K562 (cell line): ENCODE results near the gene PDZD2. TPM values are rescaled to one million over a fixed set of nuclear protein-coding genes. Genes with fewer than 3 reads are reported as not detected.

Source experiments
- ATAC-seq: fragments of 200-7000 bp; cut with Tn5 transposase; 3 replicates; pipeline ENCODE4 v1.9.1; 2020; ENCODE audit warnings: moderate library complexity
- BruUV-seq: library from RNA; stranded (reverse); fragments of 400-500 nt; replicated peaks from 2 replicates; lab custom pipeline; 2021; lab: Mats Ljungman, UMichigan
- CTCF ChIA-PET: fragments of 300-600 bp; formaldehyde crosslinking; extraction: SDS; loops from one replicate; lab custom pipeline; 2021; ENCODE audit warnings: low intra/inter-chr PET ratio; lab: Yijun Ruan, JAX
- POLR2A ChIA-PET: fragments of 300-600, 350-650 bp; sonication (Branson Sonifier 250); formaldehyde crosslinking; extraction: SDS; loops from one replicate; lab custom pipeline; 2021; ENCODE audit warnings: antibody characterized with exemption, inconsistent platforms; lab: Yijun Ruan, JAX
- DNase-seq, 4 experiments: peaks; one replicate each; pipeline versions ENCODE4 v3.0.0 to v3.0.0-alpha.2; 2011 to 2018; ENCODE audit warnings: low spot score in 3 of 4, mixed read lengths in 3 of 4; ENCODE audit errors: extremely low read depth in 1 of 4
- FAIRE-seq: peaks from 2 replicates; lab custom pipeline; 2011; peaks lifted over from hg19 to GRCh38; lab: Jason Lieb, UNC
- H2AFZ ChIP-seq: 2 replicates; pipeline ENCODE4 v1.6.0; 2011; ENCODE audit warnings: low read depth, low read length, control low read depth, inconsistent platforms
- H3K27ac ChIP-seq: fragments of 200-600 bp; 3 replicates; pipeline ENCODE4 v1.8.0; 2011; ENCODE audit warnings: low read depth, mild to moderate bottlenecking, control low read depth, inconsistent platforms, low read length, moderate library complexity, mixed read lengths; ENCODE audit errors: extremely low read depth
- H3K27me3 ChIP-seq, 2 experiments: fragments of 300-600 bp in 1 of 2; 2 replicates in 1 of 2; 3 replicates in 1 of 2; pipeline versions ENCODE4 v1.6.0 to v1.8.0; 2011; ENCODE audit warnings: inconsistent platforms in 2 of 2, low read length in 2 of 2, mild to moderate bottlenecking in 1 of 2, mixed read lengths in 1 of 2, moderate library complexity in 1 of 2; ENCODE audit not compliant: control insufficient read depth in 2 of 2, insufficient read depth in 2 of 2
- H3K36me3 ChIP-seq: fragments of 300-600 bp; 3 replicates; pipeline ENCODE4 v1.8.0; 2011; ENCODE audit warnings: mild to moderate bottlenecking, low read length, inconsistent platforms; ENCODE audit not compliant: control insufficient read depth, insufficient read depth
- H3K4me1 ChIP-seq, 2 experiments: fragments of 200-600 bp in 1 of 2; replicated peaks in 1 of 2; 2 replicates in 1 of 2; 3 replicates in 1 of 2; pipeline versions ENCODE4 v1.5.1 to v1.8.0; 2011; ENCODE audit warnings: inconsistent platforms in 2 of 2, low read length in 2 of 2, mild to moderate bottlenecking in 1 of 2, mixed read lengths in 1 of 2, moderate library complexity in 1 of 2; ENCODE audit not compliant: control insufficient read depth in 2 of 2, insufficient read depth in 2 of 2
- H3K4me2 ChIP-seq: 2 replicates; pipeline ENCODE4 v1.6.1; 2011; ENCODE audit warnings: low read length, control low read depth, inconsistent platforms, mixed read lengths; ENCODE audit not compliant: insufficient read depth
- H3K4me3 ChIP-seq: fragments of 200-600 bp; sonication (generic), shearing (Covaris generic); 2 replicates; pipeline ENCODE4 v1.5.1; 2016; ENCODE audit warnings: control low read depth, inconsistent platforms
- H3K79me2 ChIP-seq: fragments of 200-600 bp; 3 replicates; pipeline ENCODE4 v1.8.0; 2011; ENCODE audit warnings: low read length, inconsistent platforms; ENCODE audit not compliant: control insufficient read depth, insufficient read depth
- H3K9ac ChIP-seq, 2 experiments: 2 replicates each; pipeline versions ENCODE4 v1.6.0 to v1.6.1; 2011; ENCODE audit warnings: low read depth in 2 of 2, low read length in 2 of 2, control low read depth in 1 of 2, inconsistent platforms in 1 of 2, mild to moderate bottlenecking in 1 of 2, mixed read lengths in 1 of 2; ENCODE audit not compliant: insufficient read depth in 1 of 2
- H3K9me1 ChIP-seq: one replicate; pipeline ENCODE4 v1.6.0; 2011; ENCODE audit warnings: inconsistent platforms, mild to moderate bottlenecking, low read length, moderate library complexity; ENCODE audit not compliant: control insufficient read depth, insufficient read depth
- H3K9me3 ChIP-seq: replicated peaks from 2 replicates; pipeline ENCODE4 v1.5.1; 2011; ENCODE audit warnings: low read depth, low read length, inconsistent platforms; ENCODE audit not compliant: control insufficient read depth, insufficient read depth
- H4K20me1 ChIP-seq: replicated peaks from 2 replicates; pipeline ENCODE4 v1.6.1; 2011; ENCODE audit warnings: low read length, inconsistent platforms, mixed read lengths; ENCODE audit not compliant: control insufficient read depth, insufficient read depth
- ARNT ChIP-seq, 2 experiments: fragments of 450-650 bp; IDR thresholded peaks; 2 replicates each; pipeline ENCODE4 v1.6.1; 2016; ENCODE audit warnings: mild to moderate bottlenecking in 1 of 2
- ATF1 ChIP-seq, 2 experiments: fragments of 450-650 bp in 1 of 2; IDR thresholded peaks; 2 replicates each; pipeline ENCODE4 v1.6.1; 2016; ENCODE audit warnings: missing compliant biosample characterization in 1 of 2, missing genetic modification characterization in 1 of 2
- HMGN3 ChIP-seq: IDR thresholded peaks from 2 replicates; pipeline ENCODE4 v1.6.1; 2011; ENCODE audit warnings: borderline replicate concordance, low read depth, mild to moderate bottlenecking, mixed read lengths, low read length; ENCODE audit not compliant: insufficient read length; ENCODE audit errors: extremely low read depth
- KDM5B ChIP-seq: fragments of 200-600 bp; sonication (generic); IDR thresholded peaks from 2 replicates; pipeline ENCODE4 v1.6.1; 2012; ENCODE audit warnings: low read depth, mild to moderate bottlenecking, moderate library complexity, low read length, control low read depth, inconsistent platforms; ENCODE audit not compliant: insufficient replicate concordance
- MAFF ChIP-seq: IDR thresholded peaks from 2 replicates; pipeline ENCODE4 v1.6.1; 2012; ENCODE audit warnings: low read length, improper control_type of control experiment
- PRDM10 ChIP-seq: fragments of 450-650 bp; IDR thresholded peaks from 2 replicates; pipeline ENCODE4 v1.6.1; 2018; ENCODE audit not compliant: partially characterized antibody
- WGBS: fragments of 100-300 bp; shearing (Covaris generic); methylation state at CpG from one replicate; pipeline ENCODE4 v1.1.6; 2016; ENCODE audit warnings: low coverage, mixed read lengths; ENCODE audit not compliant: insufficient coverage; ENCODE audit errors: missing lambda C conversion rate; 5-methylcytosine and 5-hydroxymethylcytosine counted together
- in situ Hi-C: fragments of 300-500 bp; cut with MboI; formaldehyde crosslinking; loops from 4 replicates; pipeline ENCODE4 v1.15.0; 2018; ENCODE audit warnings: inconsistent platforms, mixed read lengths
- intact Hi-C: fragments of 100-400 bp; cut with micrococcal nuclease; formaldehyde crosslinking; loops from 2 replicates; pipeline ENCODE4 v1.14.2; 2022
- polyA plus RNA-seq, 8 experiments: library from polyadenylated mRNA; depleted of rRNA in 4 of 8; stranded (reverse) in 5 of 8; unstranded in 3 of 8; fragments of >200 nt; fragmentation: Nextera tagmentation in 2 of 8; fragmentation: Illumina TruSeq in 1 of 8; extraction: Ambion mirVana in 2 of 8; extraction: Trizol in 1 of 8; gene quantifications; 2 replicates each; pipeline versions ENCODE4 v1.2.1 to v1.2.3, GENCODE V29; 2011 to 2014; ENCODE audit warnings: inconsistent platforms in 1 of 8, missing spikeins in 1 of 8
- total RNA-seq, 7 experiments: library from RNA; depleted of rRNA in 6 of 7; stranded (reverse); fragments of >200 nt in 6 of 7; fragmentation: Illumina TruSeq in 2 of 7; extraction: Trizol in 2 of 7; gene quantifications; 2 replicates each; pipeline versions ENCODE4 v1.2.1 to v1.2.3, GENCODE V29; 2011 to 2021; ENCODE audit warnings: low replicate concordance in 1 of 7
- TF ChIP-seq, protein P1 (sequence below): fragments of 250-450 bp; sonication (Bioruptor Pico); IDR thresholded peaks from 2 replicates; pipeline ENCODE4 v1.4.0; 2020

The PDZD2 gene
- total and polyA plus RNA-seq, 9 of the 15 experiments (the other 6 are each of a cell fraction or from before 2014, with no cell fraction given), result 0.02 to 0.08 (median 0.04) TPM; not detected in 6

DNA sequence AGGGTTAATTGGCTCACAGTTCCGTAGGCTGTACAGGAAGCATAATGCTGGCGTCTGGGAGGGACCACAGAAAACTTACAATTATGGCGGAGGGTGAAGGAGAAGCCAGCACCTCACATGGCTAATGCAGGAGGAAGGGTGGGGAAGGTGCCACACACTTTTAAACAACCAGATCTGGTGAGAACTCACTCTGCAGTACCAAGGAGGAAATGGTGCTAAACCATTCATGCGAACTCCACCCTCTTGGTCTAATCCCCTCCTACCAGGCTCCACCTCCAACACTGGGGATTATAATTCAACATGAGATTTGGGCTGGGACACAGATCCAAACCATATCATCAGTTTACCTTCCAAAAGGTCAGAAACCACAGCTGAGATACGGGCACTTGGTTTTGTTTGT lies 122.9 kb downstream of the PDZD2 start:
- no peak for TF ChIP-seq ATF1 (CRISPR knock-in tag; IDR thresholded peaks at IDR 0.05)
- TF ChIP-seq ATF1 (tag; IDR thresholded peaks at IDR 0.05), result no peak
- TF ChIP-seq KDM5B, result no peak
- no peak for TF ChIP-seq ARNT (IDR thresholded peaks at IDR 0.05)
- no peak for TF ChIP-seq PRDM10
- TF ChIP-seq, protein P1, sequence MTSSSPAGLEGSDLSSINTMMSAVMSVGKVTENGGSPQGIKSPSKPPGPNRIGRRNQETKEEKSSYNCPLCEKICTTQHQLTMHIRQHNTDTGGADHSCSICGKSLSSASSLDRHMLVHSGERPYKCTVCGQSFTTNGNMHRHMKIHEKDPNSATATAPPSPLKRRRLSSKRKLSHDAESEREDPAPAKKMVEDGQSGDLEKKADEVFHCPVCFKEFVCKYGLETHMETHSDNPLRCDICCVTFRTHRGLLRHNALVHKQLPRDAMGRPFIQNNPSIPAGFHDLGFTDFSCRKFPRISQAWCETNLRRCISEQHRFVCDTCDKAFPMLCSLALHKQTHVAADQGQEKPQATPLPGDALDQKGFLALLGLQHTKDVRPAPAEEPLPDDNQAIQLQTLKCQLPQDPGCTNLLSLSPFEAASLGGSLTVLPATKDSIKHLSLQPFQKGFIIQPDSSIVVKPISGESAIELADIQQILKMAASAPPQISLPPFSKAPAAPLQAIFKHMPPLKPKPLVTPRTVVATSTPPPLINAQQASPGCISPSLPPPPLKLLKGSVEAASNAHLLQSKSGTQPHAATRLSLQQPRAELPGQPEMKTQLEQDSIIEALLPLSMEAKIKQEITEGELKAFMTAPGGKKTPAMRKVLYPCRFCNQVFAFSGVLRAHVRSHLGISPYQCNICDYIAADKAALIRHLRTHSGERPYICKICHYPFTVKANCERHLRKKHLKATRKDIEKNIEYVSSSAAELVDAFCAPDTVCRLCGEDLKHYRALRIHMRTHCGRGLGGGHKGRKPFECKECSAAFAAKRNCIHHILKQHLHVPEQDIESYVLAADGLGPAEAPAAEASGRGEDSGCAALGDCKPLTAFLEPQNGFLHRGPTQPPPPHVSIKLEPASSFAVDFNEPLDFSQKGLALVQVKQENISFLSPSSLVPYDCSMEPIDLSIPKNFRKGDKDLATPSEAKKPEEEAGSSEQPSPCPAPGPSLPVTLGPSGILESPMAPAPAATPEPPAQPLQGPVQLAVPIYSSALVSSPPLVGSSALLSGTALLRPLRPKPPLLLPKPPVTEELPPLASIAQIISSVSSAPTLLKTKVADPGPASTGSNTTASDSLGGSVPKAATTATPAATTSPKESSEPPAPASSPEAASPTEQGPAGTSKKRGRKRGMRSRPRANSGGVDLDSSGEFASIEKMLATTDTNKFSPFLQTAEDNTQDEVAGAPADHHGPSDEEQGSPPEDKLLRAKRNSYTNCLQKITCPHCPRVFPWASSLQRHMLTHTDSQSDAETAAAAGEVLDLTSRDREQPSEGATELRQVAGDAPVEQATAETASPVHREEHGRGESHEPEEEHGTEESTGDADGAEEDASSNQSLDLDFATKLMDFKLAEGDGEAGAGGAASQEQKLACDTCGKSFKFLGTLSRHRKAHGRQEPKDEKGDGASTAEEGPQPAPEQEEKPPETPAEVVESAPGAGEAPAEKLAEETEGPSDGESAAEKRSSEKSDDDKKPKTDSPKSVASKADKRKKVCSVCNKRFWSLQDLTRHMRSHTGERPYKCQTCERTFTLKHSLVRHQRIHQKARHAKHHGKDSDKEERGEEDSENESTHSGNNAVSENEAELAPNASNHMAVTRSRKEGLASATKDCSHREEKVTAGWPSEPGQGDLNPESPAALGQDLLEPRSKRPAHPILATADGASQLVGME (CRISPR knock-in tag), result no peak
- no peak for TF ChIP-seq HMGN3
- TF ChIP-seq MAFF, result no peak
- H3K27me3 ChIP-seq, result peaks cover 10 to 44% of the 10 kb centered on the region in 2 experiments
- peaks cover 6% of the 10 kb centered on the region; the same call in 1 of the 2 replicates for H4K20me1 ChIP-seq
- no peaks in the 10 kb centered on the region for H3K9me3 ChIP-seq
- no peak overlapping the region for H3K4me2 ChIP-seq
- H3K27ac ChIP-seq, result no peak overlapping the region
- H3K9me1 ChIP-seq, result no peaks in the 10 kb centered on the region
- no peak overlapping the region for H2AFZ ChIP-seq
- ChIA-PET POLR2A (no interaction called here), CTCF (no interaction called here)
- no peak for DNase-seq
- no peak overlapping the region for H3K9ac ChIP-seq
- intact Hi-C loops (no loop called here), in situ Hi-C loops (no loop called here)
- H3K36me3 ChIP-seq, result no peaks in the 10 kb centered on the region
- 3% methylated on average over 5 of the region's 5 CpGs for WGBS
- H3K79me2 ChIP-seq, result no peaks in the 10 kb centered on the region
- BruUV-seq, result no TSS peak
- no peak for FAIRE-seq
- ATAC-seq, result no peak
- H3K4me3 ChIP-seq, result no peak overlapping the region
- no peaks in the 10 kb centered on the region for H3K4me1 ChIP-seq
